B cell (primary cell): ENCODE measurements around the gene TPRG1L. TPM values are rescaled to one million over a fixed set of nuclear protein-coding genes. Genes with fewer than 3 reads are reported as not detected.
A peak's percentile ranks its signal among the peaks of the same experiment; 100 is the strongest.

Source experiments
- ATAC-seq: fragments of 200-7000 bp; cut with Tn5 transposase; one replicate; pipeline ENCODE4 v1.10.0; 2021; ENCODE audit warnings: low read depth, mild to moderate bottlenecking, moderate number of reproducible peaks, moderate library complexity
- CTCF ChIA-PET: fragments of 350-600 bp; sonication (Branson Sonifier 250); formaldehyde crosslinking; loops from one replicate; lab custom pipeline; 2021; ENCODE audit warnings: antibody characterized with exemption, inconsistent platforms; lab: Charles Lee
- POLR2A ChIA-PET: fragments of 350-600 bp; sonication (Branson Sonifier 250); formaldehyde crosslinking; loops from one replicate; lab custom pipeline; 2021; ENCODE audit warnings: antibody characterized with exemption; lab: Charles Lee
- DNase-seq: peaks from one replicate; pipeline ENCODE4 v3.0.0; 2013
- H2AFZ ChIP-seq: 2 replicates; pipeline ENCODE4 v1.6.1; 2012; ENCODE audit warnings: mild to moderate bottlenecking, low read depth, low read length; ENCODE audit not compliant: insufficient read depth, poor library complexity, severe bottlenecking
- H3K27ac ChIP-seq, 2 donors: 1 replicate in 1 of 2; 2 replicates in 1 of 2; pipeline ENCODE4 v1.5.1; 2012 to 2013; ENCODE audit warnings: low read length in 2 of 2, mild to moderate bottlenecking in 2 of 2, moderate library complexity in 1 of 2
- H3K27me3 ChIP-seq, 4 experiments: fragments of 200-600 bp in 1 of 4; sonication (generic) in 1 of 4; replicated peaks in 1 of 4; 1 replicate in 2 of 4; 2 replicates in 2 of 4; pipeline versions ENCODE4 v1.6.1 to v1.7.0; 2013 to 2016; ENCODE audit warnings: low read length in 3 of 4, mild to moderate bottlenecking in 2 of 4, mixed read lengths in 1 of 4, moderate library complexity in 1 of 4; ENCODE audit not compliant: insufficient read depth in 4 of 4, control insufficient read depth in 3 of 4; ENCODE audit errors: control extremely low read depth in 1 of 4
- H3K36me3 ChIP-seq, 2 experiments: replicated peaks in 1 of 2; 1 replicate in 1 of 2; 2 replicates in 1 of 2; pipeline versions ENCODE4 v1.6.1 to v1.7.1; 2013; ENCODE audit warnings: low read length in 1 of 2; ENCODE audit not compliant: insufficient read depth in 2 of 2, control insufficient read depth in 1 of 2; ENCODE audit errors: control extremely low read depth in 1 of 2, extremely low read depth in 1 of 2
- H3K4me1 ChIP-seq, 2 donors: fragments of 200-600 bp in 1 of 2; sonication (generic) in 1 of 2; 1 replicate in 1 of 2; 2 replicates in 1 of 2; pipeline versions ENCODE4 v1.5.1 to v1.6.1; 2013 to 2017; ENCODE audit warnings: low read length in 2 of 2; ENCODE audit not compliant: control insufficient read depth in 2 of 2, insufficient read depth in 2 of 2
- H3K4me2 ChIP-seq: replicated peaks from 2 replicates; pipeline ENCODE3; 2012; ENCODE audit warnings: mild to moderate bottlenecking, low read depth, low read length; ENCODE audit not compliant: poor library complexity, severe bottlenecking
- H3K4me3 ChIP-seq, 5 experiments: fragments of 200-600 bp in 1 of 5; sonication (generic) in 1 of 5; 1 replicate in 3 of 5; 2 replicates in 2 of 5; pipeline versions ENCODE4 v1.5.1 to v1.7.0; 2011 to 2016; ENCODE audit warnings: low read length in 4 of 5, mild to moderate bottlenecking in 4 of 5, low read depth in 2 of 5, control low read depth in 1 of 5, moderate library complexity in 1 of 5; ENCODE audit not compliant: insufficient read depth in 1 of 5; ENCODE audit errors: control extremely low read depth in 1 of 5, extremely low read depth in 1 of 5
- H3K79me2 ChIP-seq: fragments of 200-600 bp; sonication (generic); one replicate; pipeline ENCODE4 v1.6.0; 2016; ENCODE audit warnings: low read length; ENCODE audit not compliant: control insufficient read depth, insufficient read depth
- H3K9ac ChIP-seq: fragments of 200-600 bp; sonication (generic); 2 replicates; pipeline ENCODE4 v1.6.1; 2017; ENCODE audit warnings: mild to moderate bottlenecking, low read length, moderate library complexity
- H3K9me3 ChIP-seq, 3 donors: one replicate each; pipeline versions ENCODE4 v1.6.1 to v1.7.1; 2013; ENCODE audit warnings: low read length in 2 of 3; ENCODE audit not compliant: control insufficient read depth in 2 of 3, insufficient read depth in 1 of 3; ENCODE audit errors: control extremely low read depth in 1 of 3
- H4K20me1 ChIP-seq: 2 replicates; pipeline ENCODE4 v1.6.0; 2012; ENCODE audit warnings: mild to moderate bottlenecking, low read length; ENCODE audit not compliant: insufficient read depth, control insufficient read depth, poor library complexity, severe bottlenecking
- H3K27ac Mint-ChIP-seq: one replicate; pipeline ENCODE4 v1.8.0; 2021; ENCODE audit warnings: mixed read lengths
- H3K27me3 Mint-ChIP-seq: one replicate; pipeline ENCODE4 v1.8.0; 2021; ENCODE audit warnings: mixed read lengths
- H3K4me1 Mint-ChIP-seq: one replicate; pipeline ENCODE4 v1.8.0; 2021; ENCODE audit warnings: mixed read lengths
- H3K4me3 Mint-ChIP-seq: one replicate; pipeline ENCODE4 v1.8.0; 2021; ENCODE audit warnings: mixed read lengths
- H3K9me3 Mint-ChIP-seq: one replicate; pipeline ENCODE4 v1.8.0; 2022; ENCODE audit warnings: mixed read lengths; ENCODE audit not compliant: insufficient read depth
- CTCF ChIP-seq: fragments of 200-600 bp; IDR thresholded peaks from one replicate; pipeline ENCODE4 v1.8.0; 2022; ENCODE audit warnings: antibody characterized with exemption, mild to moderate bottlenecking
- EZH2 ChIP-seq: IDR thresholded peaks from 2 replicates; pipeline ENCODE4 v1.6.1; 2012; ENCODE audit warnings: borderline replicate concordance, low read depth, mild to moderate bottlenecking, moderate library complexity, low read length; ENCODE audit not compliant: insufficient read depth, poor library complexity, severe bottlenecking
- WGBS: methylation state at CpG from one replicate; pipeline ENCODE4 v1.1.5; 2013; ENCODE audit warnings: missing lambda C conversion rate; ENCODE audit not compliant: insufficient coverage; 5-methylcytosine and 5-hydroxymethylcytosine counted together
- intact Hi-C: fragments of 100-400 bp; cut with micrococcal nuclease; formaldehyde crosslinking; loops from one replicate; pipeline ENCODE4 v1.10.0; 2022
- polyA plus RNA-seq: library from polyadenylated mRNA; depleted of rRNA; stranded (reverse); fragments of >200 nt; gene quantifications from 2 replicates; pipeline ENCODE4 v1.2.3, GENCODE V29; 2012
- total RNA-seq, 2 donors: library from RNA; stranded (reverse); fragments of 120-200 nt in 1 of 2; gene quantifications; 1 replicate in 1 of 2; 2 replicates in 1 of 2; pipeline versions ENCODE4 v1.2.3 to v1.2.4, GENCODE V29; 2013 to 2022

Gene TPRG1L
- total and polyA plus RNA-seq, 2 donors (not counting 1 experiment from before 2014, with no cell fraction given), result 19.5 to 48.6 TPM

DNA sequence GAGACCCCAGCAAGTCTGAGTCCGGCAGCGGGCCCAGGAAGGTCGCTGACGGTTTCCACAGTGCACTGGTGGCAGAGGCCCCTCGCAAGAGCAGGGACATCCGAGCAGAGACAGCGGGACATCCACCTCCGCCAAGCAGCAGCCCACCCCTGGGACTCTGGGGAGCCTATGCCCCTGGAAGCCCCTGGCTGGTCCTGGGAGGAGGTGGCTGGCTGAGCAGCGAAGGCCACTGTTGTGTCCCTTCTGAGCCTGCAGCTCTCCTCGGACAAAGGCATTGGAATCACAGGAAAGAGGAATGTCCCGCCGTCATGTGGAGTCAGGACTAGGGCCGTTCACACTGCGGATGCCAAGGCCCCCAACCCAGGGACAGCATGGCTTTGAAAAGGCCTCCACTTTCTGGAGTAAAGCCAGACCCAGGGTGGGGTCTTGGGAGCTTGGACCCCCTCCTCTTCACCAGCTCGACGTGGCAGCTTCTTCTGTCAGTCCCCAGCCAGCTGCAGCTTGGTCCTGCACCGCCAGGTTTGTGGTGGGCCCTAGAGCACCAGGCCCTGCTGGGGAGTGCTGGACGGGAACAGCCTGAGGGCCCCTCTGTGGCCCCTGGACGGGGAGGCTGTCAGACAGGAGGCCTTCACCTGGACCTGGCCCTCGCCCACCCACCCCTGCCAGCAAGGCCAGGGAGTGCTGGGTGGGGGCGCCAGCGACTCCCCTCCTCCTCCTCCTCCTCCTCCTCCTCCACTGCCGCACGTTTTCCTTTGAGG lies 14.9 kb upstream of the TPRG1L start:
- Mint-ChIP-seq H3K27ac (no peak overlapping the region), H3K27me3 (peaks cover 28% of the 10 kb centered on the region), H3K4me1 (peaks cover 13% of the 10 kb centered on the region), H3K4me3 (peak overlapping the region; percentile 75), H3K9me3 (no peaks in the 10 kb centered on the region)
- whole genome bisulfite sequencing, result 48% methylated on average over 23 of the region's 24 CpGs
- ChIA-PET CTCF (no interaction called here), POLR2A (no interaction called here)
- H3K4me1 ChIP-seq, result peaks cover 15 to 17% of the 10 kb centered on the region in 2 donors
- no peak for ATAC-seq
- no peaks in the 10 kb centered on the region for H4K20me1 ChIP-seq
- H3K4me3 ChIP-seq, result no peak overlapping the region
- no peak overlapping the region for H3K27ac ChIP-seq
- no peak for DNase-seq
- intact Hi-C loops, result no loop called here
- H3K36me3 ChIP-seq, result no peaks in the 10 kb centered on the region
- TF ChIP-seq EZH2 (no peak), CTCF (no peak)
- peaks cover 0 to 39% (median 12%) of the 10 kb centered on the region in 4 experiments for H3K27me3 ChIP-seq
- H3K9me3 ChIP-seq, result no peaks in the 10 kb centered on the region
- no peak overlapping the region for H3K9ac ChIP-seq
- peak overlapping the region; percentile 88 for H3K4me2 ChIP-seq
- no peaks in the 10 kb centered on the region for H3K79me2 ChIP-seq
- H2AFZ ChIP-seq, result peak overlapping the region; percentile 49

- POLR2A ChIA-PET, result no interaction called here
- DNase-seq (no peak), ATAC-seq (no peak)
- CTCF ChIA-PET, result no interaction called here
- H4K20me1 ChIP-seq, result no peaks in the 10 kb centered on the region
- H3K4me1 ChIP-seq, result peaks cover 15 to 17% of the 10 kb centered on the region in 2 donors
- 2% methylated on average over 24 of the region's 27 CpGs for WGBS
- no peaks in the 10 kb centered on the region for H3K36me3 ChIP-seq
- H3K4me2 ChIP-seq, result peak overlapping the region; percentile 88
- H3K27me3 ChIP-seq, result peaks cover 0 to 44% (median 12%) of the 10 kb centered on the region in 4 experiments
- Mint-ChIP-seq H3K4me3 (peak overlapping the region; percentile 75), H3K27me3 (peaks cover 30% of the 10 kb centered on the region), H3K27ac (no peak overlapping the region), H3K4me1 (peaks cover 13% of the 10 kb centered on the region), H3K9me3 (no peaks in the 10 kb centered on the region)
- H3K9ac ChIP-seq, result peak overlapping the region; percentile 55
- H3K9me3 ChIP-seq, result no peaks in the 10 kb centered on the region
- no peak overlapping the region for H3K27ac ChIP-seq
- peak overlapping the region; percentile 49 for H2AFZ ChIP-seq
- TF ChIP-seq EZH2 (no peak), CTCF (no peak)
- H3K4me3 ChIP-seq, result peak overlapping the region in 3 of 5 experiments; percentile 41 to 45 (median 44)
- intact Hi-C loops, result no loop called here
- H3K79me2 ChIP-seq, result no peaks in the 10 kb centered on the region
Observed at GRCh38 chr1:3610527-3611169, 14.2 kb upstream of the TPRG1L start.
